GM21717 (cell line): ENCODE measurements around the gene CYP2F1.
"Not testable (repeated sequence)": the region's sequence is repeated elsewhere in the genome, so short reads cannot be mapped to it uniquely, and the experiment has no call there.

Experiments
- ATAC-seq: cut with Tn5 transposase; IDR thresholded peaks from one replicate; pipeline ENCODE4 v1.9.1; 2021; ENCODE audit warnings: mild to moderate bottlenecking, moderate library complexity; ENCODE audit not compliant: unreplicated experiment

The CYP2F1 gene, protein sequence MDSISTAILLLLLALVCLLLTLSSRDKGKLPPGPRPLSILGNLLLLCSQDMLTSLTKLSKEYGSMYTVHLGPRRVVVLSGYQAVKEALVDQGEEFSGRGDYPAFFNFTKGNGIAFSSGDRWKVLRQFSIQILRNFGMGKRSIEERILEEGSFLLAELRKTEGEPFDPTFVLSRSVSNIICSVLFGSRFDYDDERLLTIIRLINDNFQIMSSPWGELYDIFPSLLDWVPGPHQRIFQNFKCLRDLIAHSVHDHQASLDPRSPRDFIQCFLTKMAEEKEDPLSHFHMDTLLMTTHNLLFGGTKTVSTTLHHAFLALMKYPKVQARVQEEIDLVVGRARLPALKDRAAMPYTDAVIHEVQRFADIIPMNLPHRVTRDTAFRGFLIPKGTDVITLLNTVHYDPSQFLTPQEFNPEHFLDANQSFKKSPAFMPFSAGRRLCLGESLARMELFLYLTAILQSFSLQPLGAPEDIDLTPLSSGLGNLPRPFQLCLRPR

DNA sequence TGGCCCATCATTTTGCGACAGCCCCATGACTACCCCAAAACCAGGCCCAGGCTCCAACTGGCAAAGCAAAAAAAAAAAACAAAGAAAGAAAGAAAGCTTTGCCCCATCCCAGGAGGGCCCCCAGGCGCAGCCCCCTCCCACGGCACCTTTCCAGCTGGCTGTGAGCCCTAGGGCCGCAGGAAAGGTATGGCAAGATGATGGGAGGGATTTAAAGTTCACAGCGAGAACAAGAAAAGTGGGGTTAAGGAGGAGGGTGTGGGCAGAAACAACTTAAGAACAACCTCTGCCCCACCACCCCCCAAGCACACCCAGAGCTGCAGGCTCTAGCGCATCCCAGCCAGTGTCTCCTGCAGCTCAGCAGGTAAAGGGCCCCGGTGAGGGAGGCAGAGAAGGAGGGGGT, at the start of gene CYP2F1:
Gene CYP2F1 (plus strand): TSS at position 301 of the 400 bp plus-strand sequence. CDS start 1,757 bp downstream, outside the sequence.
- ATAC-seq = no peak

DNA sequence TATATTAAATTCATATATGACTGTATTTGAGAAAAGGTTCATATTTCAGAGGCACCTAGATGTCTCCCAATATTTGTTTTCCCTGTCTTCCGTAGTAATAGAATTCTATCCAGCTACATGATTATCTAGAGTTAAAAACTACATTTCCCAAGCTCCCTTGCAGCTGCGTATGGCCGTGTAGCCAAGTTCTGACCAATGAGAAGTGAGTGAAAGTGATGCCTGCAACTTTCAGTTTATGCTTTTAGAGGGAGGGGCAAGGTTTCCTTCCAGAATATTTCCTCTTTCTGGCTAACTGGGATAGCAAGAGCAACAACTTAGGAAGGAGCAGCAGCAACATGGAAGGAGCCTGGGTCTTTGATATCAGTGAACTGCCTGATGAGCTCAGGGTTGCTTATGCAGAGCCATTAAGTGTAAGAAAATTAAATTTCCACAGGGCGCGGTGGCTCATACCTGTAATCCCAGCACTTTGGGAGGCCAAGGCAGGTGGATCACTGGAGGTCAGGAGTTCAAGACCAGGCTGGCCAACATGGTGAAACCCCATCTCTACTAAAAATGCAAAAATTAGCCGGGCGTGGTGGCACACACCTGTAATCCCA, 49.2 kb upstream of the CYP2F1 start:
- no peak for ATAC-seq

DNA sequence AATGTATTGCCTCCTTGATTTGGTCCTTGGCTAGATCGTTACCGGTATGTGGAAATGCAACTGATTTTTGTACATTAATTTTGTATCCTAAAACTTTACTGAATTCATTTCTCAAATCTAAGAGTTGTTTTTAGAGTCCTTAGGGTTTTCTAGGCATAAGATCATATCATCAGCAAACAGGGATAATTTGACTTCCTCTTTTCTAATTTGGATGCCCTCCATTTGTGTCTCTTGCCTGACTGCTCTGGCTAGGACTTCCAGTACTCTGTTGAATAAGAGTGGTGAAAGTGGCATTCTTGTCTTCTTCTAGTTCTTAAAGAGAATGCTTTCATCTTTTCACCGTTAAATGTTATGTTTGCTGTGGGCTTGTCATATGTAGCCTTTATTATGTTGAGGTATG, 37.9 kb upstream of the CYP2F1 start:
- no peak for ATAC-seq

DNA sequence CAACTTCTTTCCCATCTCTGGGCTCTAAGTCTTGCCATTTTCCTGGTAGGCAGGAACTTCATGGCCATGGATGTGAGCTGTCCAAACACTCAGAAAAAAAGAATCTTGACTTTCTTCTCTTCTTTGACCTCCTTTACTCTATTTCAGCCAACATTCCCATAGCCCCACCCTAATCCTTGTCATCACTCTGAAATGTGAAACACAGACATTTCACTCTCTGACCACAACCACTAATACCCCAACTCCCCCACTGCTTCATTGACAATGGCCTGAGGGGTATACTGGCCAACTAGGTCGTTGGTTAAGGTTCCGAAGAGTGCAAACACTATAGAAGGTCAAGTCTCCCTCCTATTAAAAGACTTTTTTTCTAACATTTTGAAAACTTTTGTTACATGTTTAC, 30.7 kb upstream of the CYP2F1 start:
- ATAC-seq = no peak

GRCh38 chr19:41085748-41086415, 28.4 kb upstream of the CYP2F1 start:
- no peak for ATAC-seq

- no peak for ATAC-seq
Observed at GRCh38 chr19:41088151-41088550, 26.1 kb upstream of the CYP2F1 start, which contains the start of gene CYP2A13. TSS of gene CYP2A13 (plus strand) at chr19:41088451. CDS start at chr19:41088472, 21 bp downstream.

GRCh38 chr19:41089959-41090358, 24.3 kb upstream of the CYP2F1 start:
- no peak for ATAC-seq

DNA sequence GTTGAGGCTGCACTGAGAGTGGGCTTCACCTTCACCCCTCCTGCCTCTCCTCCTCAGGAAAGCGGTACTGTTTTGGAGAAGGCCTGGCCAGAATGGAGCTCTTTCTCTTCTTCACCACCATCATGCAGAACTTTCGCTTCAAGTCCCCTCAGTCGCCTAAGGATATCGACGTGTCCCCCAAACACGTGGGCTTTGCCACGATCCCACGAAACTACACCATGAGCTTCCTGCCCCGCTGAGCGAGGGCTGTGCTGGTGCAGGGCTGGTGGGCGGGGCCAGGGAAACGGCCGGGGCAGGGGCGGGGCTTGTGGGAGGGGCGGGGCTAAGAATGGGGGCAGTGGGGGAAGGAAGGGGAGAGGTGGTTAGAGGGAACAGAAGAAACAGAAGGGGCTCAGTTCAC, 18.5 kb upstream of the CYP2F1 start:
- no peak for ATAC-seq

GRCh38 chr19:41096353-41096752, 17.9 kb upstream of the CYP2F1 start:
- no peak for ATAC-seq

DNA sequence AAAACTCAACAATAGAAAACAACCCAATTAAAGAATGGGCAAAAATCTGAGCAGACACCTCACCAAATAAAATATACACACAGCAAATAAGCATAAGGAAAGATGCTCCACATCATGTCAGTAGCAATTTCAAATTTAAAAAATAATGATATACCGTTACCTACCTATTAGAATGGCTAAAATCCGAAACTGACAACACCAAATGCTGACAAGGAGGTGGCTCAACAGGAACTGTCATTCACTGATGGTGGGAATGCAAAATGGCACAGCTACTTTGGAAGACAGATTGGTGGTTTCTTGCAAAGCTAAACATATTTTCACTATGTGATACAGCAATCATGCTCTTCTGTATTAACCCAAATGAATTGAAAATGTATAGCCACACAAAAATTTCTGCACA, 16.9 kb upstream of the CYP2F1 start:
- no peak for ATAC-seq

GRCh38 chr19:41098762-41099161, 15.5 kb upstream of the CYP2F1 start:
- no peak for ATAC-seq

DNA sequence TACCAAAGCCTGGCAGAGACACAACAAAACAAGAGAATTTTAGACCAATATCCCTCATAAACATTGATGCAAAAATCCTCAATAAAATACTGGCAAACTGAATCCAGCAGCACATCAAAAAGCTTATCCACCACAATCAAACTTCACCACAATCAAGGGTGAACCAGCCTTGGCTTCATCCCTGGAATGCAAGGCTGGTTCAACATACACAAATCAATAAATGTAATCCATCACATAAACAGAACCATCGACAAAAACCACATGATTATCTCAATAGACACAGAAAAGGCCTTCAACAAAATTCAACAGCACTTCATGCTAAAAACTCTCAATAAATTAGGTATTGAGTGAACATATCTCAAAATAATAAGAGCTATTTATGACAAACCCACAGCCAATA, 12.0 kb upstream of the CYP2F1 start:
- ATAC-seq = not testable (repeated sequence)

DNA sequence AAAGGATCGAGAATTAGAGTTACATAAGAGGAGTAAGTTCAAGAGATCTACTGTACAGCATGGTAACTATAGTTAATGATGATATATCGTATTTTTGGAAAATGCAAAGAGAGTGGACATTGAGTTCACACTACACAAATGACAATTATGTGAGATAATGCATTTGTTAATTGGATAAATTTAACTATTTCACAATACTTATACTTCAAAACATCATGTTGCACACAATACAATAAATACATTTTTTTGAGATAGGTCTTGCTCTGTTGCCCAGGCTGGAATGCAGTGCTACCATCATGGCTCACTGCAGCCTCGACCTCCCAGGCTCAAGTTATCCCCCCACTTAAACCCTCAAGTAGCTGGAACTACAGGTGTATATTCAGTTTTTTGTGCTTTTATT, 8.1 kb upstream of the CYP2F1 start:
- ATAC-seq = no peak

DNA sequence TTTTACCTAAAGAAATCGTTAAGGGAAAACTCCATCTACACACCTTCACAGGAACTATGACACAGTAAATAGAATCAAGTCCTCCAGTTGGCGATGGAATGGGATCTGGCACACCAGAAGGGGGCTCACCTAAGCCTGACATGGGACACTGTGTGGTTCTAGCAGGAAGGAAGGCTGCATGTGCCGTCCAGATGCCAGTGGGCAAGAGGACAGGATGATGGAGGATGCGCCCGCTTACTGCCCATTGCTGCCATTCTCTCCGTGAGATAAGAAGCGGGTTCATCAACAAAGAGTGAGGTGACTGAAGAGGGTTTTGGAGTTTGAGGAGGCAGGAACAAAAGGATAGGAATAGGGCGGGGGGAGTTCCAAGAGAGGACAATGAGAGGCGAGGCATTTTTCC, 2.9 kb upstream of the CYP2F1 start:
- no peak for ATAC-seq

- ATAC-seq = no peak
Observed at GRCh38 chr19:41111750-41112295, 2.4 kb upstream of the CYP2F1 start.

- ATAC-seq = no peak
Observed at GRCh38 chr19:41112728-41113290, 1.4 kb upstream of the CYP2F1 start.

DNA sequence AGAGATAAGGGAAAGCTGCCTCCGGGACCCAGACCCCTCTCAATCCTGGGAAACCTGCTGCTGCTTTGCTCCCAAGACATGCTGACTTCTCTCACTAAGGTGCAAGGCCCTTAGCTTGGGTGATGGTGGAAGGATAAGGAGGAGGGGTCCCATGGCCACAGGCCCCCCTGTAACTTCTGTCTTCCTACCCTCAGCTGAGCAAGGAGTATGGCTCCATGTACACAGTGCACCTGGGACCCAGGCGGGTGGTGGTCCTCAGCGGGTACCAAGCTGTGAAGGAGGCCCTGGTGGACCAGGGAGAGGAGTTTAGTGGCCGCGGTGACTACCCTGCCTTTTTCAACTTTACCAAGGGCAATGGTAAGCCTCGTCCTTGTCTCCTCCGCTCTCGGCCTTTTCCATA, 2.0 kb downstream of the CYP2F1 start:
- no peak for ATAC-seq

DNA sequence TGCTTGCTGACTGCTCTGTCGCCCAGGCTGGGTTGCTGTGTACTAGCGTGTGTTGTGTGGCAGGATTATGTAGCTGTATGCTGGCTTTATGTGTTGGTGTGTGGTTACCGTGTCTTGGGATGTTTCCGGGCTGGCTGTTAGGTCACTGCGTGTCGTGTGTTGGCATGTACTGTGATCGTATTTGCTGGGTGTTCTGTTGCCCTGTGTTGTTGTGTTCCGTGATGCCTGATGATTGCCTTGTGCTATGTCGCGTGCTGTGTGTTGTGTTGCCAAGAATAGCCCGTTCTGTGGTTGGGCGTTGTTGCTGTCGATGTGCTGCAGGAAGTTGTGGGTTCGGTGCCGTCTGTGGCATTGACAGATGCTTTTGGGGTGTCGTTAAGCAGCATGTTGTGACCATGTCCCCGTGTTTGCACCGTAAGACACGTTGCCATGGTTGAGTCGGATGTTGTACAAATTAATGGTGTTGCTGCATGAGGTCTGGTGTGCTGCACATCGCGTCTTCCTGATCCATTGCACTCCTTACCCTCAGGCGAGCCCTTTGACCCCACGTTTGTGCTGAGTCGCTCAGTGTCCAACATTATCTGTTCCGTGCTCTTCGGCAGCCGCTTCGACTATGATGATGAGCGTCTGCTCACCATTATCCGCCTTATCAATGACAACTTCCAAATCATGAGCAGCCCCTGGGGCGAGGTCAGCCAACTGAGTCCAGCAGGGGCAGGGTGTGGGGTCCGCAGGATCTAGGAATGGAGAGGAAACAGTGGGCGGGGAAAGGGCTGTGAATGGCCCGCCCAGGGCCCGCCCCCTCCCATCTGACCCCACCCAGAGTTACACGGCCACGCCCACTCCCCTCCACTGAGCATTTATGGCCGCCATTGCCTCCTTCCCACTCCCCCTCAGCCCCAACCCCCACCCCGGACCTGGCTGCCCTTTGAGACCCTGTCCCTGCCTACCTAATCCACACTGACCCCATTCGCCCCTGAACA, 7.0 kb downstream of the CYP2F1 start:
- ATAC-seq = not testable (repeated sequence)

DNA sequence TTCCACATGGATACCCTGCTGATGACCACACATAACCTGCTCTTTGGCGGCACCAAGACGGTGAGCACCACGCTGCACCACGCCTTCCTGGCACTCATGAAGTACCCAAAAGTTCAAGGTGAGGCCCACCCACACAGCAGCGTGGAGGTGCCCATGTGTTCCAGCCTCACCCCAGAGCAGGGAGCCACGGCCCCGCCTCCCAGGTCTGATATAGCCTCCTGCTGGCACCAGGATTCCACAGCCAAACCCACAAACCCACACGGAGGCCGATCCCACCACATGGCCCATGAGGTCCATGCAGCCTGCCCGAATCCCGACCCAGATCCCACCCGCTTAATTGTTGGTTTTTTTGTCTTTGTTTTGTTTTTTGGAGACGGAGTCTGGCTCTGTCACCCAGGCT, 8.6 kb downstream of the CYP2F1 start:
- ATAC-seq = not testable (repeated sequence)
